Measurements from ENCODE around the gene HRAS. TPM values are rescaled to one million over a fixed set of nuclear protein-coding genes. Genes with fewer than 3 reads are reported as not detected.

The HRAS gene
- 10 to 100 TPM; 31.7 to 48.1 TPM for total RNA-seq

GRCh38 chr11:535519-536454, at the start of gene HRAS:
TSS of gene HRAS (minus strand) at chr11:535576.
- H3K4me1 ChIP-seq = peaks cover 0 to 39% of the 10 kb centered on the region in 2 donors
- peaks cover 25% of the 10 kb centered on the region for H3K36me3 ChIP-seq
- DNase-seq (ENCODE audit: low spot score) = peak; percentile 95
- H3K27ac ChIP-seq = peak within 1 kb of the TSS; percentile 73 to 82
- no peaks in the 10 kb centered on the region for H3K27me3 ChIP-seq
- TF ChIP-seq CTCF (IDR thresholded peaks at IDR 0.05) = no peak
- H3K4me3 ChIP-seq = peak within 1 kb of the TSS; percentile 71 to 88
- no peaks in the 10 kb centered on the region for H3K9me3 ChIP-seq

- TF ChIP-seq CTCF (IDR thresholded peaks at IDR 0.05) = no peak
- no peak for DNase-seq (ENCODE audit: low spot score)
- peaks cover 55% of the 10 kb centered on the region for H3K36me3 ChIP-seq
Observed at GRCh38 chr11:584287-584686, 48.9 kb upstream of the HRAS start.

GRCh38 chr11:581752-582151, 46.4 kb upstream of the HRAS start:
- H3K9me3 ChIP-seq = no peaks in the 10 kb centered on the region
- peaks cover 31% of the 10 kb centered on the region for H3K36me3 ChIP-seq
- no peak for DNase-seq (ENCODE audit: low spot score)

More at GRCh38 chr11:584287-584686, 48.9 kb upstream of the HRAS start:
- Histone ChIP-seq H3K4me1 (peaks cover 0 to 26% of the 10 kb centered on the region in 2 donors), H3K27me3 (no peaks in the 10 kb centered on the region), H3K27ac (no peak overlapping the region), H3K4me3 (no peak overlapping the region), H3K9me3 (no peaks in the 10 kb centered on the region)

GRCh38 chr11:581342-581741, 46.0 kb upstream of the HRAS start:
- no peak overlapping the region for H3K4me3 ChIP-seq
- DNase-seq (ENCODE audit: low spot score) = no peak
- peaks cover 0 to 51% of the 10 kb centered on the region in 2 donors for H3K4me1 ChIP-seq
- peaks cover 28% of the 10 kb centered on the region for H3K36me3 ChIP-seq
- no peaks in the 10 kb centered on the region for H3K9me3 ChIP-seq
- no peaks in the 10 kb centered on the region for H3K27me3 ChIP-seq
- no peak for TF ChIP-seq CTCF (IDR thresholded peaks at IDR 0.05)
- H3K27ac ChIP-seq = peak overlapping the region; percentile 43 to 59

More at GRCh38 chr11:581752-582151, 46.4 kb upstream of the HRAS start:
- Histone ChIP-seq H3K4me1 (peaks cover 0 to 51% of the 10 kb centered on the region in 2 donors), H3K4me3 (no peak overlapping the region), H3K27ac (peak overlapping the region; percentile 43 to 55), H3K27me3 (no peaks in the 10 kb centered on the region)
- TF ChIP-seq CTCF (IDR thresholded peaks at IDR 0.05) = no peak

- Histone ChIP-seq H3K4me3 (no peak overlapping the region), H3K27ac (peak overlapping the region; percentile 29 to 59), H3K9me3 (no peaks in the 10 kb centered on the region), H3K4me1 (peaks cover 0 to 57% of the 10 kb centered on the region in 2 donors), H3K36me3 (peaks cover 28% of the 10 kb centered on the region), H3K27me3 (no peaks in the 10 kb centered on the region)
- no peak for TF ChIP-seq CTCF (IDR thresholded peaks at IDR 0.05)
- no peak for DNase-seq (ENCODE audit: low spot score)
Observed at GRCh38 chr11:579830-580601, 44.6 kb upstream of the HRAS start.

All from right atrium auricular region (tissue), 2 donors.